Astrocyte of the hippocampus (primary cell): ENCODE measurements around the gene BOC.
A peak's percentile ranks its signal among the peaks of the same experiment; 100 is the strongest.

ENCODE experiments used
- DNase-seq: peaks from one replicate; pipeline ENCODE4 v3.0.0; 2011; ENCODE audit warnings: low read depth, low spot score

BOC gene

GRCh38 chr3:113249601-113250000 lies 38.2 kb downstream of the BOC start:
- DNase-seq: no peak

GRCh38 chr3:113250566-113250965 lies 39.2 kb downstream of the BOC start:
- no peak for DNase-seq

- no peak for DNase-seq
Observed at GRCh38 chr3:113251817-113252216, 40.5 kb downstream of the BOC start.

GRCh38 chr3:113252553-113252952 lies 41.2 kb downstream of the BOC start:
- no peak for DNase-seq

- DNase-seq: no peak
Observed at GRCh38 chr3:113253702-113254101, 42.3 kb downstream of the BOC start.

GRCh38 chr3:113254171-113254947 lies 43.0 kb downstream of the BOC start:
- DNase-seq: peak; percentile 61

- no peak for DNase-seq
Observed at GRCh38 chr3:113255100-113255853, 43.9 kb downstream of the BOC start.

GRCh38 chr3:113255854-113256615 lies 44.7 kb downstream of the BOC start:
- no peak for DNase-seq

- DNase-seq: no peak
Observed at GRCh38 chr3:113258361-113258760, 47.0 kb downstream of the BOC start.

GRCh38 chr3:113259196-113259595 lies 47.8 kb downstream of the BOC start:
- no peak for DNase-seq

GRCh38 chr3:113261063-113261625 lies 49.8 kb downstream of the BOC start:
- no peak for DNase-seq

GRCh38 chr3:113261626-113262303 lies 50.4 kb downstream of the BOC start:
- no peak for DNase-seq

GRCh38 chr3:113262304-113262665 lies 50.9 kb downstream of the BOC start:
- no peak for DNase-seq

GRCh38 chr3:113263020-113263419 lies 51.7 kb downstream of the BOC start:
- DNase-seq: no peak

- DNase-seq: no peak
Observed at GRCh38 chr3:113263778-113264177, 52.4 kb downstream of the BOC start.

GRCh38 chr3:113264283-113265131 lies 53.1 kb downstream of the BOC start:
- DNase-seq: no peak

- peak; percentile 42 for DNase-seq
Observed at GRCh38 chr3:113265231-113265630, 53.9 kb downstream of the BOC start.

GRCh38 chr3:113266738-113267137 lies 55.4 kb downstream of the BOC start:
- DNase-seq: no peak

- no peak for DNase-seq
Observed at GRCh38 chr3:113268311-113268710, 57.0 kb downstream of the BOC start.

GRCh38 chr3:113268942-113269341 lies 57.6 kb downstream of the BOC start:
- DNase-seq: no peak

- DNase-seq: no peak
Observed at GRCh38 chr3:113269661-113270060, 58.3 kb downstream of the BOC start.
